Cortex of kidney (tissue), 1 donor: ENCODE measurements around the gene CDS2.

ENCODE experiments used
- DNase-seq: peaks from one replicate; lab custom pipeline; 2025; lab: John Stamatoyannopoulos, UW

Gene CDS2

GRCh38 chr20:5153612-5154542 lies 27.1 kb downstream of the CDS2 start:
- DNase-seq = no peak

- DNase-seq = no peak
These were observed 27.7 kb downstream of the CDS2 start for GRCh38 chr20:5154543-5154925.

GRCh38 chr20:5155404-5155803 lies 28.6 kb downstream of the CDS2 start:
- no peak for DNase-seq

- DNase-seq = no peak
These were observed 30.1 kb downstream of the CDS2 start for GRCh38 chr20:5156675-5157448.

- no peak for DNase-seq
These were observed 33.1 kb downstream of the CDS2 start for GRCh38 chr20:5159928-5160327.

GRCh38 chr20:5160882-5161281 lies 34.1 kb downstream of the CDS2 start:
- no peak for DNase-seq

- no peak for DNase-seq
These were observed 34.8 kb downstream of the CDS2 start for GRCh38 chr20:5161536-5162164.

- DNase-seq = no peak
These were observed 38.1 kb downstream of the CDS2 start for GRCh38 chr20:5164645-5165625.

- DNase-seq = no peak
These were observed 42.0 kb downstream of the CDS2 start for GRCh38 chr20:5168651-5169396.

- no peak for DNase-seq
These were observed 43.5 kb downstream of the CDS2 start for GRCh38 chr20:5170341-5170740.

GRCh38 chr20:5171064-5171789 lies 44.4 kb downstream of the CDS2 start:
- no peak for DNase-seq

- no peak for DNase-seq
These were observed 45.0 kb downstream of the CDS2 start for GRCh38 chr20:5171790-5172164.

- DNase-seq = no peak
These were observed 45.4 kb downstream of the CDS2 start for GRCh38 chr20:5172167-5172601.

GRCh38 chr20:5172903-5173463 lies 46.2 kb downstream of the CDS2 start:
- DNase-seq = no peak

- DNase-seq = no peak
These were observed 46.9 kb downstream of the CDS2 start for GRCh38 chr20:5173751-5174150.

GRCh38 chr20:5177071-5177470 lies 50.3 kb downstream of the CDS2 start:
- no peak for DNase-seq

GRCh38 chr20:5178046-5178445 lies 51.2 kb downstream of the CDS2 start:
- no peak for DNase-seq

GRCh38 chr20:5180421-5180820 lies 53.6 kb downstream of the CDS2 start:
- DNase-seq = no peak

- no peak for DNase-seq
These were observed 54.1 kb downstream of the CDS2 start for GRCh38 chr20:5180933-5181332.

- DNase-seq = no peak
These were observed 54.7 kb downstream of the CDS2 start for GRCh38 chr20:5181492-5181891.
